ENCODE data around the gene ARR3.

- TF ChIP-seq CTCF (IDR thresholded peaks at IDR 0.05) (no peak), POLR2A (IDR thresholded peaks at IDR 0.05) (no peak)
Observed at GRCh38 chrX:70281951-70282350, 13.8 kb downstream of the ARR3 start, which contains the start of gene RAB41.
